Brain pericyte (primary cell): Measurements from ENCODE around the gene CSTPP1.
"Not testable (repeated sequence)": the region's sequence is repeated elsewhere in the genome, so short reads cannot be mapped to it uniquely, and the experiment has no call there.

Experiments
- DNase-seq: peaks from one replicate; pipeline ENCODE4 v3.0.0-alpha.2; 2012; ENCODE audit warnings: low read depth, low spot score

CSTPP1 gene

GRCh38 chr11:47098223-47098622, 161.7 kb downstream of the CSTPP1 start:
- not testable (repeated sequence) for DNase-seq

GRCh38 chr11:47099214-47099917, 162.8 kb downstream of the CSTPP1 start:
- DNase-seq = no peak

- no peak for DNase-seq
These were observed 163.4 kb downstream of the CSTPP1 start for GRCh38 chr11:47099918-47100315.

- no peak for DNase-seq
These were observed 164.8 kb downstream of the CSTPP1 start for GRCh38 chr11:47101406-47101805.

- no peak for DNase-seq
These were observed 167.8 kb downstream of the CSTPP1 start for GRCh38 chr11:47104261-47104950.

- DNase-seq = no peak
These were observed 169.0 kb downstream of the CSTPP1 start for GRCh38 chr11:47105541-47105940.

GRCh38 chr11:47105974-47106373, 169.4 kb downstream of the CSTPP1 start:
- DNase-seq = no peak

- DNase-seq = no peak
These were observed 170.3 kb downstream of the CSTPP1 start for GRCh38 chr11:47106798-47107411.

- DNase-seq = no peak
These were observed 171.2 kb downstream of the CSTPP1 start for GRCh38 chr11:47107744-47108143.

- DNase-seq = no peak
These were observed 171.7 kb downstream of the CSTPP1 start for GRCh38 chr11:47108214-47108613.

GRCh38 chr11:47109051-47109726, 172.6 kb downstream of the CSTPP1 start:
- DNase-seq = no peak

GRCh38 chr11:47109727-47110246, 173.2 kb downstream of the CSTPP1 start:
- no peak for DNase-seq

- no peak for DNase-seq
These were observed 174.8 kb downstream of the CSTPP1 start for GRCh38 chr11:47111318-47111804.

GRCh38 chr11:47112941-47113340, 176.4 kb downstream of the CSTPP1 start:
- not testable (repeated sequence) for DNase-seq

GRCh38 chr11:47118958-47119688, 182.6 kb downstream of the CSTPP1 start:
- not testable (repeated sequence) for DNase-seq

GRCh38 chr11:47121056-47121455, 184.5 kb downstream of the CSTPP1 start:
- no peak for DNase-seq

- no peak for DNase-seq
These were observed 185.2 kb downstream of the CSTPP1 start for GRCh38 chr11:47121731-47122130.

GRCh38 chr11:47123094-47123493, 186.5 kb downstream of the CSTPP1 start:
- DNase-seq = no peak

GRCh38 chr11:47124675-47125074, 188.1 kb downstream of the CSTPP1 start:
- no peak for DNase-seq

GRCh38 chr11:47125083-47125482, 188.5 kb downstream of the CSTPP1 start:
- no peak for DNase-seq

GRCh38 chr11:47127213-47127612, 190.7 kb downstream of the CSTPP1 start:
- no peak for DNase-seq
